HG03565 (cell line): Measurements from ENCODE around the gene CCDC146.

ENCODE experiments used
- ATAC-seq: cut with Tn5 transposase; IDR thresholded peaks from one replicate; pipeline ENCODE4 v1.9.1; 2021; ENCODE audit warnings: mild to moderate bottlenecking, moderate library complexity; ENCODE audit not compliant: unreplicated experiment

The CCDC146 gene

DNA sequence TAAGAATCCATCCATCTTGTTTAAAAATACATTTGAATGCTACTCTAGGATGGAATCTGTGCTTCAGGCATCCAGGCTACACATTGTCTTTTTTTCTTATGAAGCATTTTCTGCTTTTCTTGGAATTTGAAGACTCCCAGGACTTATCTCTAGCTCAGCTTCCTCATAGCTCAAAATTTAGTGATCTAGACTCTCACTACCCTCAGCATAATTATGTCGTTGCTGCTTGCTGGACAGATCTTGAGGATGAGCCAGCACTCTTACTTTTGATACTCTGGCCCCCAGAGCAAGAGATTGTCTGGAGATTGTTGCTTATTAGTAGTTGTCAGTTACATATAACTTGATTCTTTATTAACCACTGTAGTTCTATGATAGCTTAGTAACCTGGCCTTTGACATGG is 160.5 kb downstream of the CCDC146 start:
- ATAC-seq, result no peak

DNA sequence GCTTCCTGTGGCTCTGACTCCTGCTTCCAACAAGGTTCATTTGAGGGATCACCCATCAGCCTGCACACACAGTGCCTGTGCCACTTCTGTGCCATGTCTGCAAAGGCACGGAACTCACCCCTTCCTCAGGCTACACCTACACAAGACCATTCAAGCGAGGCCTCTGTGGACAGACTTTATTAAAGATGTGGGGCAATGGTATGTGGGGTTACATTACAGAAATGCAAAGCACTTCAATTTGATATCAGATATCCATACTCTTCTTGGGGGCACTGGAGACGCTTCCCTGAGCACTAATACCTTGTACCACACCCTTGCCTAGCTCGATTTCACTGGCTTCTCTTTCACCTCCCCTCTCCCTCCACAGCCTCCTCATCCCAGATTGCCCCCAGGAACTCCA is 161.6 kb downstream of the CCDC146 start:
- ATAC-seq, result no peak

DNA sequence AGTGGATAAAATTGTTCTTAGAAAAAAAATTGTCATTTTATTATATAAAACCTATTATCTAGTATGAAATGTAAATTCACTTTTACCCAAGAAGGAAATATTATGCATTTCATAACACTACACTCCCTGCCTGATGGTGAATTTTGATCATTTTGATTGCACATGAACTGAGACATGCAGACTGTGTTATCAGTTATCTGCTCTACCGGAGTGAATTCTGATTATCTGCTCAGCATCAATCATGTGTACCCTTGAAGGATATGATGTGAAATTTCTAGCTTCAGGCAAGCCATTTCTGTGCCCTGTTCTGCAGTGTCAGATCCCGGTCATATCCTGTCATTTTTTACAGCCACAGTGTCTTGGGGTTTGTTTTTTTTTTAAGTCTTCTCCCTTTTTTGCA is 162.2 kb downstream of the CCDC146 start:
- ATAC-seq, result no peak

DNA sequence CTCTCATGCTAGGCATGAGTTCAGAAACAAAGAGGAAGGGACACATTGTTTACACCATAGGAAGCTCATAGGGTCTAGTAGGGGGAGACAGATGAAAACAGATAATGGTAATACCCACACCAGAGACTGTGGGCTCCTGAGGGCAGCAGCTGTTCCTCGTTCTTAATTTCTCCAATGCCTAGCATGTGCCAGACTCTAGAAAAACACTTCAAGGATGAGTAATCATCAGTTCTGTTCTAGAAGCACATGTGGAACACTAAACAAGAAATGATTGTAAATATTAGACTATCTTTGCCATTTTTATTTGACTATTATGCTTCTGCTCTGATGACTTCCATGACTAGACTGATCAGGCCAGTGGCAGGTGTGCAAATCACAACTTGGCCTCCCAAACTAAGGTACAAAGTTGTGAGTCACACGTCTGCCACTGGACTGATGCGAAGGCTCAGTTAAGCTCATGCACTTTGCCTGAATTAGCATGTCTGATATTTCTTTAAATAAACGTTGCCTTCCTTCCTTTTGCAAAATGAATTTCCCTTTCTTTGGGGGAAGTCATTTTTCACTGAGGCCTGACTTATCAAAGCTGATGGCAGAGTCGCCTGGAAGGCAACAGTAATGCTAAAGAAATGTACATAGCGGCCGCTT is 166.4 kb downstream of the CCDC146 start:
- no peak for ATAC-seq

DNA sequence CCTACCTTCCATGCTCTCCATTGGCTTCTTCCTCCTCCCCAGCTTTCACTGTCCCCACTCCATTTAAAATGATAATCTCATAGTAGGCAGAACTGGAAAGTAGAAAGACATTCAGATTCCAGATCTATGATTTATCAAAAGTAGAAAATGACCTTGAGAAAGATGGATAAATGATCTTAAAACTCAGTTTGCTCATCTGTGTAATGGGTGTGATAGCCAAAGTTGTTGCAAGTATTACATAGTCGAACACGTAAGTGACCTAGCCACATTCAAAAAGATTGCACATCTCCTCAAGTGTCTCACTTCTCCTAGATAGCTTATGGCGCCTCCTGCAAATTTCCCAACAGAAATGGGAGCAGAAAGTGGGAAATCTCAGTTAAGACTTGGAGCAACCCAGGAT is 167.0 kb downstream of the CCDC146 start:
- ATAC-seq, result no peak

DNA sequence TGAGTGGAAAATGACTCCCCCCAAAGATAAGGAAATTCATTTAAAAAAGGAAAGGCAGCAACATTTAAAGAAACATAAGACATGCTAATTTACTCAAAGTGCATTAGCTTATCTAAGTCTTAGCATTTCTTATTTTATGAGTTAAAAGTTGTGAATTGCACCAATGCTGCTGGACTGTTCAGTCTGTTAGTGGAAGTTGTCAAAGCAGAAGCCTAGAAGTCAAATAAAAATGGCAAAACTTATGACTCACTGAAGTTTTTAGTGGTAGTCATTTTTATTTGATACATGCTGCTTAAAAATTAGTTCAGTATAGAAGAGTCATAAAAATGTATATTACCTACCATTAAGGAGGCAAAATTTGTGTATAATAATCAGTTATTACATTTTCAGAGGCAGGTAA is 168.0 kb downstream of the CCDC146 start:
- no peak for ATAC-seq

DNA sequence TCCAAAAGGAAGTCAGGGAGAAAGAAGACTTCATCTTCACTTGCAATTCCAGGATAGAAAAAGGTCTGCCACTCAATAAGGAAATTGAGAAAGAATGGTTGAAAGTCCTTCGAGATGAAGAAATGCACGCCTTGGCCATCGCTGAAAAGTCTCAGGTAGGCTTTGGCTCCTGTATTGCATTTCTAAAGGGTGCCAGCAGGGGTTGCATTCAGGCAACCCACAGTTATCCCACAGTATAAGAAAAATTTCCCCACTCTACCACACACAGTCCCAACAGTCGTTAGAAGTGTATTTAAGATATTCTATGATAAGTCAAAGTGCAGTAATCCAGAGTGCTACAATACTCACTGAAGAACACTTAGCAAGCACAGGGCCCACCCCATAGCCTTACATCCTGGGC is 170.6 kb downstream of the CCDC146 start:
- ATAC-seq, result no peak

DNA sequence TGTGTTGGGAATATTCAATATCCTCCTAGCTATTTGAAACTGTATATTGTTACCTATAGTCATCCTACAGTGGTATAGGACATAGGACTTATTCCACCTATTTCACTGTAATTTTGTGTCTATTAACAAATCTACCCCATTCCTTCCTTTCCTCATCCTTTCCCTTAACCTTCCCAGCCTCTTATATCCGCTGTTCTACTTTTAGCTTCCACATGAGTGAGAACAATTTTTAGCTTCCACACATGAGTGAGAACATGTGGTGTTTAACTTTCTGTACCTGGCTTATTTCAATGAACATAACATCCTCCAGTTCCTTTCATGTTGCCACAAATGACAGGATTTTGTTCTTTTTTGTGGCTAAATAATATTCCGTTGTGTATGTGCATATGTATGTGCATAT is 173.1 kb downstream of the CCDC146 start:
- no peak for ATAC-seq

DNA sequence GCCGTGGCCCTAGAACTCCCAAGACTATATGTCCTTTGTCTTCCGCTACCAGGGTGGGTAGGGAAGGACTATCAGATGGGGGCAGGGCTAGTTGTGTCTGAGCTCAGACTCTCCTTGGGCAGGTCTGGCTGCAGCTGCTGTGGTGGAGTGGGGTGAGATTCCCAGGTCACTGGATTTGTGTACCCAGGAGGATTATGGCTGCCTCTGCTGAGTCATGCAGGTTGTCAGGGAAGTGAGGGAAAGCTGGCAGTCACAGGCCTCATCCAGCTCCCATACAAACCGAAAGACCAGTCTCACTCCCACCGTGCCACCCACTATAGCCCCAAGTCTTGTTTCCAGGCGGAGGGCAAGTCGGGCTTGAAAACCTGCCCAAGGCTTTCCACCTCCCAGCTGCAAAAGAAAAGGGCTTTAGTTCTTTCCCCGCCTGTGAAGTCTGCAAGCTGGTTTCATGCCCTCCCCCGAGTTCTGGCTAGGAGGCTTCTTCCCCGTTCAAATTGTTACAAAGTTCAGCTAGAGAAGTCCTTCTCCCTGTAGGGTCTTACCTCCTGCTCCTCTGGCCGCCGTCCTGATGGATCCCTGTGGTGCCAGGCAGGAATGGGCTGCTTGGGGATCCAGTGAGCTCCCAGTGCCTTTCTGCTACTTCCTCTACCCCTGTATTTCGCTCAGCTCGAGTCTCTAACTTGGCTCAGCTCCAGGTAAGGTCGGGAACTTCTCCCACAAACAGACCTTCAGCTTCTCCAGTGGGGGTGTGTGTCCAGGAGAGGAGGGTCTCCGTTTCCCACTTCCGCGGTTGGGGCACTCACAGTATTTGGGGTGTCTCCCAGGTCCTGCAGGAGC is 184.0 kb downstream of the CCDC146 start:
- ATAC-seq, result no peak

DNA sequence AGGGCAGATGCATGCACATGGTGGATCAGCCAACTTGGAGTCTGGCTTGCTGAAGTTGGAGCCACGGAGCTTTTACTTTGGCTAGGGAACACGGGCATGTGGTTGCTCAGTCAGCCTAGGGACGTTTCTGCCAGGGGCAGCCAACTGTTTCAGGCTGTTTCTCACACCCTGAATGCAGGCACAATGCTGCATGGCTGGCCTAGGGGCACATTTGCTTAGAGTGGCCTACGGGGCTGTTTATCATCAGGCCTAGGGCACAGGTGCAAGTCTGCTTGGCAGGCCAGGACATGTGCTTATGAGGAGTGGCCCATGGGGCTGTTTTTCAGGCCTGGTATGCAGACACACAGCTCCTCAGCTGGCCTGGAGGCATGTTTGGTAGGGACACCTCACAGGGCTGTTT is 186.4 kb downstream of the CCDC146 start:
- no peak for ATAC-seq

DNA sequence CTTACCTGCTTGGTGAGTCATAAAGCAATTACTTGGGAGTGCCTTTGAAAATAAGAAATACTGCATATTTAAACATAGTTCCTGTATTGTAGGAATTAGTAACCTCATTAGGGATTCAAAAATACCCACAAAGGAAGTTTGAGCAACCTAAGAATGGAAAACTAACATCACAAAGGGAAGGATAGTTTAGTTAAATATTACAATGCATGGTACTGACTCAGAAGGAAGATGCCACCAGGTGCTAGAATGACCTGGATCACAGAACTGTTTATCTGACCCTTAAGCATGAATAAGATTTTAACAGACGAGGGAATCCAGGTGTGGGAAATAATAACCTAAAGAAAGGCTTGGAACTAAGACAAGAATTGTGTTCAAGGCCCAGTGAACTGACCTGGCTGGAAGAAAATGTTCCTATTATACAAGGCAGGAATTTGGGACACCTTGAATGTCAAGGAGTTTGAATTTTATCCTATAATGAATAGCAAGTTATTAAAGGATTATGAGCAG is 187.4 kb downstream of the CCDC146 start:
- no peak for ATAC-seq

DNA sequence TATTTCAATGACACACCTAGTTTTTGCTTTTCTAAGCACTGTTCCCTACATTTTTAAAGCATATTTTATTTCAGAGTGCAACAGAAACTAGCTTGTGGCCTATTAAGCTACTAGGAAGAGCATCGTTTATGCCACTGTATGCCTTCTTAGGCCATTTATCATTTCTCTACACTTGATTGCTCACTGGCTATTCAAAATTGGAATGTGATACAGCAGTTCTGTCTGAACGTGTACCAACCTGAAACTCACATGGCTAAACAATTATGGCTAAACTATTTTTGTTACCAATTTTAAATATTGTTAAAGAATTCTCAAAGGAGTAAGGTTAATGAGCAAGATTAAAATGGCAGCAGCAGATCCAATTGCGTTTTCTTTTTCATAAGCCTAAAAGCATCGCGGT is 188.6 kb downstream of the CCDC146 start:
- no peak for ATAC-seq

DNA sequence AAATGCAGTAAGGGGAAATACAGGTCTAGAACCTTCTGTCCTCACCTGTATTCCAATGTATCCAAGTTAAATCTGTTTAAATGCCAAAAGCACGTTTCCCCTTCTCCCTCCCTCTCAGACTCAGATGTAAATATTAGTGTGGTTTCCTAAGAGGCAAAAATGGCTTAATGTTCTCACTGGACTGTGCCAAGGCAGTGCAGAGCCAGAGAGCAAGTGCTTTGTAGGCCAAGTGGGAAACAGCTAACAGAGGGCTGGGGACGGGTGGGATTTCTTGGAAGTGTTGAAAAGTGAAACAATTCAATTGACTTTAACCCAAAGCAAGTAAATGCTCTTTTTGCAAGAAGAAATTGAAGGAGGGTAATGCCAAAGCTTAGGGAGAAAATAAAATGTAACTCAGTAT is 190.7 kb downstream of the CCDC146 start:
- no peak for ATAC-seq

DNA sequence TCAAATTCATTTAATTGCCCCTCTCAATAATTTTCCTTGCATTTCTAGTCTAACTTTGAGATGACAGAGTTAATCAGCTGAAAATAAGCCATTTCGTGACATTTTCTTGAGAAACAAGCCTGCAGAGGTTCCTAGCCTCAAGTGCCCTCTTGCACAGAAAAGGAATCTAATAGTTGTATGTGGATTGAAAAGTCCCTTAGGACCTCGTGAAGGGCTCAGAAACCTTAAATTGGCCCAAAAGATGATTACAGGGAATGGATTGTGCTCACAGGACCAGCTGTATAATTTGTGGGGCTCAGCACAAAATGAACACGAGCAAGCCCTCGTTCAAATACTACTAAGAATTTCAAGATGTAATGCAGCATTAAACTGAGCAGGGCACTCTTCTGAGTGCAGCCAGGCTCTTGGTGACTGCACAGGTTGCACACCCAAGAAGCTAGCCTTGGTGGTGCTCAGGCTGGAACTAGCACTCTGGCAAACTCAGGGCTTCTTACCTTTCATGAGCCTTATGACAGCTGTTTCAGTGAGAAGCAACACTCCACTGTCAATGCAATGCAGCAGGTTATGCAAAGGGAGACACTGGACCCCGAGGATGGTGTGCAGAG is 191.6 kb downstream of the CCDC146 start:
- ATAC-seq, result no peak

DNA sequence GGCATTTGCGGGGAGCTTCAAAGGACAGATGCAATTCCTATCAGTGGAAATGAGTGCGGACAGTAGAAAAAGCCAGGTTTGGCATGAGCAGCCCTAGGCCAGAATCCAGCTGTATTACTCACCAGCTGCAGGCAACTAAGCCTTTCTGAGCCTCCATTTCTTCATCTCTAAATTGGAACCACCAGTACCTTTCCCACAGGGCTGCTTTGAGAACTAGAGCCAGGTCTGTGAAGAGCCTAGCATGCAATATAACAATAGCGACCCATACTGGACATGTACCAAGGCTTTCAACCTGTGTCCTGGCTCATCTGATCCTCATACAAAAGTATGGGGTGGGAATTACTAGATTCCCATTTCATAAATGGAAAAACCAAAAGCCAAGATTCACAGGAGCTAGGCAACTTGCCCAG is 192.8 kb downstream of the CCDC146 start:
- ATAC-seq, result no peak

DNA sequence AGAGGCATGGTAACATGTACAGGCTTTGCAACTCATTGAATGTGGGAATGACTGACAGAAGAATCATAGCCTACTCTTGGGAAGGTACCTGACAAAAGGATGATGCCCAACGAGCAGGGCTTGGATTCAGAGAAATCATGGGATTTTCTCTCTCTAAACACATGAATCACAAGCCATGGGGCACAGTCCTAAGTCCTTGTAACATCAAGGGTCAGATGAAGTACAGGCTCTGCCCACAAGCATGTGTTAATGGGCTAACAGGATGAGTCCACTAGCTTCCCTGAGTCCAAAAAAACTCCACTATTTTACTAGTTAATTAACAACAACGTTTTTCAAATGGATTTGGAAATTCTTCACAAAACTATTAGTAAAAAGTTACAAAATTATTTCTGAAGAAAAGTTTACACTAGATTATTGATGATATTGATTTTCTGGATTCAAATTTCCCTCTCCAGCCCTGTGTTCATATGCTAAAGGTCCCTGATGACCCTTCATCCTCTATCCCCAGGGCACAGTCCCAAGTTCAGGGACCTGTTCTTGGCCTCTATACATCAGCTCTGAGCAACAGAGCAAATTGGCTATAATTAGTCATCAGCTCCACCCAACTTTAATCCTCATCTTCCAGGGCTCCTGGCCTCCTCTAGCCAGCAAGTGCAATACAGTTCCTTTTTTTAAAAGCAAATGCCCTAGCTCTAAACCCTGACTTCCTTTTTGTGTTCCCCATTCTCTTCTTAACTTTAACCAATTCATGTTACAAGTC is 194.0 kb downstream of the CCDC146 start:
- ATAC-seq, result no peak

DNA sequence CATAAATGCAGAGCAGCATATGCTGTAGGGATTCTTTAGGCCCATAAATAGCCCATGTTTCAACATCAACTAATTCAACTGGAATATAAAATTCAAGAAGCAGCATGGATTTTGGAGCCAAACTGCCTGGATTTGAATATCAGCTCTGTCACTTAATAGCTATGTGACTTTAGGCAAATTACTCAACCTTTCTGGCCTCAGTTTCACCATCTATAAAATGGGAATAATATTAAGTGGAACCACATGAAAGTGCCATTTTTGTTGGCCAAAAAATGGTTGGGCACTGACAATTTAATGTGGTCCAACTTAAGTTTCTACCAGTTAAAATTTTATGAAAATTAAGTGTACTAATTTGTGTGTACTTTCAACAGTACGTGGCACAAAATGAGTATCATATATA is 195.6 kb downstream of the CCDC146 start:
- no peak for ATAC-seq

DNA sequence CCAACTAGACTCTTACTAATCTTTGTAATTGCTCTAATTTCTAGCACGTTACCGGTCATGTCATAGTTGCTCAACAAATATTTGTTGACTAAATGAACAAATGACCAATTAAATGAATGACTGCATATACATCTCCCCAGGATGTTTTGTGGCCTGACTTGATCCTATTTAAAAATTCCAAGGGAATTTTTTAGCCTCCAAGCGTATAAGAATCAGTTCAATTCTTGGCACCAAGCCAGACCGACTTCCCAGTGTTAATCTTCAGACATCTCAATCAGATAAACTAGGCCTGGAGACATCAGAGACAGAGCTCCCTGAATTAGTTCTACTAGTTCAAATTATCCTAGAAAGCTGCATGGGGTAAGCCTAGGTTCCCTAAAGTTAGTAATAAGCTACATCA is 197.7 kb downstream of the CCDC146 start:
- no peak for ATAC-seq

DNA sequence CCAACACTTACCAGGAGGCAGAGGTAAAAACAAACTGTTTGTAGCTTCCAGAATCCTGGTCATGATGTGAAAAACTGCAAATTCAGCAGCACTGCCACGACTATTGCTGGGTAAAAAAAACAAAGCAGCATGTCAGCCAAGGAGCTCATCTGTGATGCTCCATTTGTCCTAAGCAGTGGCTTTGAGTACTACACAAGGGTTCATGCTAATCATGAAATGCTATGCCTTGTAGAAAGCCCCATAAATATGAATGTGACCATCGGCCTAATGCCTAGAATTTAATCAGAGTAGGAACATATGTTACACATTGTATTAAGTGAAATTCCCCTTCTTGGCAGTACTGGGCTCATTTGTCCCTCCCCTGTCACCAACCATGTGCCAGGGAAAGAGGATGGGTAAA is 198.3 kb downstream of the CCDC146 start:
- ATAC-seq, result no peak

DNA sequence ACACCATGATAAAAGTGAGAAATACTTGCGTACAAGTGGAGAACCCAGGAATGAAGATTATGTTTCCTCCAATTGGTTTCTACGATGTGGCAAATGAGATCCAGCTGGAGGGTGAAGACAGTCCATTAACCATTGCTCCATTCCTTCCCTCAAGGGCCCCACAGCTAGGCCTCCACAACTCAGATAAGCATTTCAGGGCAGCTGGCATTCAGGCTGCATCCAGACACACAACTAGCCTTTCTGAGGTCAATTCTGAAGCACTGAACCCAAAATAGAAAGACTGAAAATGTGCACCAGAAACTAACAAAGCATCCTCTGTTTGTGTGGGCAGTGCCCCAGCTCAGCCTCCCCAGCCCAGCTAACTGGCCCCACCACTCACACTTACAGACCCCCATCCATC is 198.9 kb downstream of the CCDC146 start:
- ATAC-seq, result no peak

DNA sequence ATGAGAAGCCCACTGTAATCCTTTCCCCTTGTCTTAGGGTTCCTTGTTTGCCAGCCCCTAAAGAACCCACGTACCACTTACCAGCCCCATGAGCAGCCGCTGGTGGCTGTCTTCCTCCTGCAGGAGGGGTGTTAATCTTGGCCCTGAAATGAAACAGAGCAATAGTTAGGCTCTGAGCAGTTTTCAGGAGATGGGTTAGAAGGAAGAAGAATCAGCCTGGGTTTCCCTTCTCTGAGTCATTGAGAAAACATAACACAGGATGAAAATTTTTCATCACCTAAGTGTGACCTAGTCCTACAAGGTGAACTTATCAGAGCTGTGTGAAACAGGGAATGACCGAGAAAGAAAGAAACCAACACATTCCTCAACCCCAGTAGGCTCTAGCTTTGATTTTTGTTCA is 203.7 kb downstream of the CCDC146 start:
- no peak for ATAC-seq
